ENCODE measurements around the gene SPO11. TPM values are rescaled to one million over a fixed set of nuclear protein-coding genes. Genes with fewer than 3 reads are reported as not detected.

The SPO11 gene
- total and polyA plus RNA-seq, 9 of the 15 experiments (the other 6 are each of a cell fraction or from before 2014, with no cell fraction given) = not detected

DNA sequence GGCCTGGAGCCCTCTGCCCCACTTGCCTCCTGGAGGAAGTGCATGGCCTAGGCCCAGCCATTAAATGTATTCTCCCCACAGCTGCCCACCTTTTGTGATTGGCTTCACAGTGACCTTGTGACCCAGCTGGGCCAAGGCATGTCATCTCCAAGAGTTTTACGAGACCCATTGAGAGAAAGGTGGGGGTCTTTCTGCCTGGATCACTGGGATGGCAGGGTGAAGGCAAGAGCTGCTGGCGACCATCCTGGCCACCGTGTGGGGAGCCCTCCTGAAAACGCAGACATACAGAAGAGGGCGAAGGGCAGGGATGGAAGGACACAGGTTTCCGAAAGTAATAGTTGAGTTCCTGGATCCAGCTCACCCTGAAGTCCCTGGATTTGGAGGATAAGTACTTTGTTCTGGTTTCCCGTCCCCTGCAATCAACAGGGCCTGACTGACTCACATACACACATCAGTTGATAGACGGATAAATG, 12.3 kb upstream of the SPO11 start:
- no peak for TF ChIP-seq GTF2A2 (tag; IDR thresholded peaks at IDR 0.05)
- no peak for TF ChIP-seq RHOXF2B (CRISPR knock-in tag; conservative IDR thresholded peaks at IDR 0.05)
- no peak for TF ChIP-seq KLF16 (IDR thresholded peaks at IDR 0.05)
- no peak for TF ChIP-seq CREM (IDR thresholded peaks at IDR 0.05; ENCODE audit: low read depth)
- no peak for TF ChIP-seq ZFP36 (IDR thresholded peaks at IDR 0.05; ENCODE audit: low read depth, low read length, partially characterized antibody)
- TF ChIP-seq, protein P1, sequence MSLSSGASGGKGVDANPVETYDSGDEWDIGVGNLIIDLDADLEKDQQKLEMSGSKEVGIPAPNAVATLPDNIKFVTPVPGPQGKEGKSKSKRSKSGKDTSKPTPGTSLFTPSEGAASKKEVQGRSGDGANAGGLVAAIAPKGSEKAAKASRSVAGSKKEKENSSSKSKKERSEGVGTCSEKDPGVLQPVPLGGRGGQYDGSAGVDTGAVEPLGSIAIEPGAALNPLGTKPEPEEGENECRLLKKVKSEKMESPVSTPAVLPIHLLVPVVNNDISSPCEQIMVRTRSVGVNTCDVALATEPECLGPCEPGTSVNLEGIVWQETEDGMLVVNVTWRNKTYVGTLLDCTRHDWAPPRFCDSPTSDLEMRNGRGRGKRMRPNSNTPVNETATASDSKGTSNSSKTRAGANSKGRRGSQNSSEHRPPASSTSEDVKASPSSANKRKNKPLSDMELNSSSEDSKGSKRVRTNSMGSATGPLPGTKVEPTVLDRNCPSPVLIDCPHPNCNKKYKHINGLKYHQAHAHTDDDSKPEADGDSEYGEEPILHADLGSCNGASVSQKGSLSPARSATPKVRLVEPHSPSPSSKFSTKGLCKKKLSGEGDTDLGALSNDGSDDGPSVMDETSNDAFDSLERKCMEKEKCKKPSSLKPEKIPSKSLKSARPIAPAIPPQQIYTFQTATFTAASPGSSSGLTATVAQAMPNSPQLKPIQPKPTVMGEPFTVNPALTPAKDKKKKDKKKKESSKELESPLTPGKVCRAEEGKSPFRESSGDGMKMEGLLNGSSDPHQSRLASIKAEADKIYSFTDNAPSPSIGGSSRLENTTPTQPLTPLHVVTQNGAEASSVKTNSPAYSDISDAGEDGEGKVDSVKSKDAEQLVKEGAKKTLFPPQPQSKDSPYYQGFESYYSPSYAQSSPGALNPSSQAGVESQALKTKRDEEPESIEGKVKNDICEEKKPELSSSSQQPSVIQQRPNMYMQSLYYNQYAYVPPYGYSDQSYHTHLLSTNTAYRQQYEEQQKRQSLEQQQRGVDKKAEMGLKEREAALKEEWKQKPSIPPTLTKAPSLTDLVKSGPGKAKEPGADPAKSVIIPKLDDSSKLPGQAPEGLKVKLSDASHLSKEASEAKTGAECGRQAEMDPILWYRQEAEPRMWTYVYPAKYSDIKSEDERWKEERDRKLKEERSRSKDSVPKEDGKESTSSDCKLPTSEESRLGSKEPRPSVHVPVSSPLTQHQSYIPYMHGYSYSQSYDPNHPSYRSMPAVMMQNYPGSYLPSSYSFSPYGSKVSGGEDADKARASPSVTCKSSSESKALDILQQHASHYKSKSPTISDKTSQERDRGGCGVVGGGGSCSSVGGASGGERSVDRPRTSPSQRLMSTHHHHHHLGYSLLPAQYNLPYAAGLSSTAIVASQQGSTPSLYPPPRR (CRISPR knock-in tag; IDR thresholded peaks at IDR 0.05; ENCODE audit: borderline replicate concordance) = no peak
- TF ChIP-seq PTBP1 (IDR thresholded peaks at IDR 0.05; ENCODE audit: low read depth, low read length) = no peak
- TF ChIP-seq CHCHD3 (CRISPR knock-in tag; IDR thresholded peaks at IDR 0.05) = no peak
- TF ChIP-seq KLF13 (tag; IDR thresholded peaks at IDR 0.05; ENCODE audit: borderline replicate concordance, low read depth) = no peak
- TF ChIP-seq SMAD4 (CRISPR knock-in tag; conservative IDR thresholded peaks at IDR 0.05) = no peak
- TF ChIP-seq, protein P2, sequence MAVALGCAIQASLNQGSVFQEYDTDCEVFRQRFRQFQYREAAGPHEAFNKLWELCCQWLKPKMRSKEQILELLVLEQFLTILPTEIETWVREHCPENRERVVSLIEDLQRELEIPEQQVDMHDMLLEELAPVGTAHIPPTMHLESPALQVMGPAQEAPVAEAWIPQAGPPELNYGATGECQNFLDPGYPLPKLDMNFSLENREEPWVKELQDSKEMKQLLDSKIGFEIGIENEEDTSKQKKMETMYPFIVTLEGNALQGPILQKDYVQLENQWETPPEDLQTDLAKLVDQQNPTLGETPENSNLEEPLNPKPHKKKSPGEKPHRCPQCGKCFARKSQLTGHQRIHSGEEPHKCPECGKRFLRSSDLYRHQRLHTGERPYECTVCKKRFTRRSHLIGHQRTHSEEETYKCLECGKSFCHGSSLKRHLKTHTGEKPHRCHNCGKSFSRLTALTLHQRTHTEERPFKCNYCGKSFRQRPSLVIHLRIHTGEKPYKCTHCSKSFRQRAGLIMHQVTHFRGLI (CRISPR knock-in tag; IDR thresholded peaks at IDR 0.05) = no peak
- TF ChIP-seq STAG1 (CRISPR knock-in tag; IDR thresholded peaks at IDR 0.05; ENCODE audit: borderline replicate concordance) = no peak
- TF ChIP-seq TCF7 (IDR thresholded peaks at IDR 0.05; ENCODE audit: borderline replicate concordance) = no peak
- no peak for TF ChIP-seq PCBP1 (IDR thresholded peaks at IDR 0.05; ENCODE audit: low read depth, low read length, poor library complexity, severe bottlenecking)
- no peak for TF ChIP-seq U2AF2 (optimal IDR thresholded peaks at IDR 0.05; ENCODE audit: low read depth, low read length)
- no peak for TF ChIP-seq ZNF124 (CRISPR knock-in tag; IDR thresholded peaks at IDR 0.05)
- TF ChIP-seq EZH2 (IDR thresholded peaks at IDR 0.05; ENCODE audit: borderline replicate concordance, low read depth, low read length) = no peak
- WGBS (ENCODE audit: insufficient coverage, low coverage, missing lambda C conversion rate) = 3% methylated on average over 8 of the region's 8 CpGs
- BruUV-seq (replicated peaks) = no TSS peak
- no peak overlapping the region for H3K27ac ChIP-seq (ENCODE audit: extremely low read depth, low read depth, low read length)
- FAIRE-seq = no peak
- H3K9ac ChIP-seq (ENCODE audit: insufficient read depth in 1 of 2, low read depth in 2 of 2, low read length in 2 of 2) = no peak overlapping the region
- no peak for DNase-seq (ENCODE audit: extremely low read depth in 1 of 4, low spot score in 3 of 4)
- CTCF ChIA-PET (ENCODE audit: low intra/inter-chr PET ratio) = interaction anchor here (0.6 kb wide), 1 partner anchor 13 kb away, joined by 3 read pairs; no protein-coding TSS in a partner anchor
- H2AFZ ChIP-seq (ENCODE audit: low read depth, low read length) = no peak overlapping the region
- no peaks in the 10 kb centered on the region; the same call in 1 of the 2 replicates for H4K20me1 ChIP-seq (replicated peaks; ENCODE audit: control insufficient read depth, insufficient read depth, low read length)
- H3K4me1 ChIP-seq (replicated peaks in 1 of 2; ENCODE audit: control insufficient read depth in 2 of 2, insufficient read depth in 2 of 2, low read length in 2 of 2) = no peaks in the 10 kb centered on the region
- H3K9me1 ChIP-seq (ENCODE audit: control insufficient read depth, insufficient read depth, low read length) = no peaks in the 10 kb centered on the region
- POLR2A ChIA-PET = no interaction called here
- peaks cover 32 to 59% of the 10 kb centered on the region in 2 experiments for H3K27me3 ChIP-seq (ENCODE audit: control insufficient read depth in 2 of 2, insufficient read depth in 2 of 2, low read length in 2 of 2)
- ATAC-seq = no peak
- no peaks in the 10 kb centered on the region for H3K36me3 ChIP-seq (ENCODE audit: control insufficient read depth, insufficient read depth, low read length)
- in situ Hi-C loops (cut with MboI) = no loop called here
- intact Hi-C loops (cut with micrococcal nuclease) = no loop called here
- no peaks in the 10 kb centered on the region for H3K9me3 ChIP-seq (replicated peaks; ENCODE audit: control insufficient read depth, insufficient read depth, low read depth, low read length)
- H3K79me2 ChIP-seq (ENCODE audit: control insufficient read depth, insufficient read depth, low read length) = no peaks in the 10 kb centered on the region
- no peak overlapping the region for H3K4me2 ChIP-seq (ENCODE audit: insufficient read depth, low read length)
- H3K4me3 ChIP-seq = no peak overlapping the region
